ENCODE data around the gene RALGPS1.

DNA sequence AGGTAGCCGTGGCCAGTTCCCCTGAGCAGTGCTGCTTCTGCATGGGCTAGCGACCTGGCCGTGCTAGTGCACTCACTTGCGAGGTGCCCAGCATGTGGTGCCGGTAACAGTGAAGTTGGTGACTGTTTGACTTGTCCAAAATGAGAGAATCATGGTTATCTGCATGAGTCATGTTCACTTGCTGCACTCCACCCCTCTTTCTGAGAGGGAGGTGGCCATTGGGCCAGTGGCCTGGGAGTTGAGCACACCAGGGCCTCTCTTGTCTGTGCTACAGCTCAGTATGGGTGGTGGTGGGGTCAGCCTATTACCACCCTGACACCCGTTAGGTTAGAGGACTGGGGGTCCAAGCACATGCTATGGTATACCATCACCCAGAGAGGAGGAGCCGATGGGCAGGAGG lies 294.6 kb downstream of the RALGPS1 start:
- TF ChIP-seq, protein P1, sequence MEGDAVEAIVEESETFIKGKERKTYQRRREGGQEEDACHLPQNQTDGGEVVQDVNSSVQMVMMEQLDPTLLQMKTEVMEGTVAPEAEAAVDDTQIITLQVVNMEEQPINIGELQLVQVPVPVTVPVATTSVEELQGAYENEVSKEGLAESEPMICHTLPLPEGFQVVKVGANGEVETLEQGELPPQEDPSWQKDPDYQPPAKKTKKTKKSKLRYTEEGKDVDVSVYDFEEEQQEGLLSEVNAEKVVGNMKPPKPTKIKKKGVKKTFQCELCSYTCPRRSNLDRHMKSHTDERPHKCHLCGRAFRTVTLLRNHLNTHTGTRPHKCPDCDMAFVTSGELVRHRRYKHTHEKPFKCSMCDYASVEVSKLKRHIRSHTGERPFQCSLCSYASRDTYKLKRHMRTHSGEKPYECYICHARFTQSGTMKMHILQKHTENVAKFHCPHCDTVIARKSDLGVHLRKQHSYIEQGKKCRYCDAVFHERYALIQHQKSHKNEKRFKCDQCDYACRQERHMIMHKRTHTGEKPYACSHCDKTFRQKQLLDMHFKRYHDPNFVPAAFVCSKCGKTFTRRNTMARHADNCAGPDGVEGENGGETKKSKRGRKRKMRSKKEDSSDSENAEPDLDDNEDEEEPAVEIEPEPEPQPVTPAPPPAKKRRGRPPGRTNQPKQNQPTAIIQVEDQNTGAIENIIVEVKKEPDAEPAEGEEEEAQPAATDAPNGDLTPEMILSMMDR (IDR thresholded peaks at IDR 0.05; ENCODE audit: low read depth, low read length, poor library complexity, severe bottlenecking) = no peak
- TF ChIP-seq EZH2phosphoT487 (IDR thresholded peaks at IDR 0.05; ENCODE audit: borderline replicate concordance, low read length) = no peak

Measured in DOHH2 (cell line).